Chondrocyte (in vitro differentiated cells): ENCODE results near the gene ADM2. TPM values are rescaled to one million over a fixed set of nuclear protein-coding genes. Genes with fewer than 3 reads are reported as not detected.
"Not testable (repeated sequence)": the region's sequence is repeated elsewhere in the genome, so short reads cannot be mapped to it uniquely, and the experiment has no call there.

Experiments
- DNase-seq: peaks from one replicate; pipeline ENCODE4 v3.0.0; 2021; ENCODE audit warnings: mixed read lengths, low spot score
- H3K27ac Mint-ChIP-seq: one replicate; pipeline ENCODE4 v1.8.0; 2021; ENCODE audit warnings: mild to moderate bottlenecking, moderate library complexity, mixed read lengths; ENCODE audit not compliant: unreplicated experiment
- H3K27me3 Mint-ChIP-seq: 2 replicates; pipeline ENCODE4 v1.8.0; 2021; ENCODE audit warnings: low read depth, mixed read lengths
- H3K36me3 Mint-ChIP-seq: 2 replicates; pipeline ENCODE4 v1.8.0; 2021; ENCODE audit warnings: low read depth, mixed read lengths
- H3K4me1 Mint-ChIP-seq: 2 replicates; pipeline ENCODE4 v1.8.0; 2021; ENCODE audit warnings: low read depth, mild to moderate bottlenecking, mixed read lengths
- H3K4me3 Mint-ChIP-seq: one replicate; pipeline ENCODE4 v1.8.0; 2021; ENCODE audit warnings: mild to moderate bottlenecking, moderate library complexity, mixed read lengths; ENCODE audit not compliant: unreplicated experiment
- H3K9me3 Mint-ChIP-seq: 2 replicates; pipeline ENCODE4 v1.8.0; 2021; ENCODE audit warnings: low read depth, mixed read lengths
- long read RNA-seq: library from polyadenylated mRNA; stranded (forward); transcript quantifications from one replicate; pipeline ENCODE4 v2.0.0, GENCODE V29; 2021
- total RNA-seq: library from RNA; stranded (reverse); gene quantifications from 3 replicates; pipeline ENCODE4 v1.2.1, GENCODE V29; 2021
- TF ChIP-seq, protein P1 (sequence below): fragments of 200-600 bp; sonication (generic); IDR thresholded peaks from 2 replicates; pipeline ENCODE4 v1.5.0; 2021; ENCODE audit warnings: antibody characterized with exemption, mild to moderate bottlenecking, moderate library complexity

ADM2 gene, protein sequence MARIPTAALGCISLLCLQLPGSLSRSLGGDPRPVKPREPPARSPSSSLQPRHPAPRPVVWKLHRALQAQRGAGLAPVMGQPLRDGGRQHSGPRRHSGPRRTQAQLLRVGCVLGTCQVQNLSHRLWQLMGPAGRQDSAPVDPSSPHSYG
- 1.5 to 46.5 TPM (median 46.5 TPM) in 3 replicates for total RNA-seq
- long read RNA-seq, full-length matches to known transcripts: 38 of 76 reads
- long read RNA-seq, partial matches to known transcripts: 36 of 76 reads
- long read RNA-seq, other reads (novel, unspliced or antisense): 2 of 76 reads

DNA sequence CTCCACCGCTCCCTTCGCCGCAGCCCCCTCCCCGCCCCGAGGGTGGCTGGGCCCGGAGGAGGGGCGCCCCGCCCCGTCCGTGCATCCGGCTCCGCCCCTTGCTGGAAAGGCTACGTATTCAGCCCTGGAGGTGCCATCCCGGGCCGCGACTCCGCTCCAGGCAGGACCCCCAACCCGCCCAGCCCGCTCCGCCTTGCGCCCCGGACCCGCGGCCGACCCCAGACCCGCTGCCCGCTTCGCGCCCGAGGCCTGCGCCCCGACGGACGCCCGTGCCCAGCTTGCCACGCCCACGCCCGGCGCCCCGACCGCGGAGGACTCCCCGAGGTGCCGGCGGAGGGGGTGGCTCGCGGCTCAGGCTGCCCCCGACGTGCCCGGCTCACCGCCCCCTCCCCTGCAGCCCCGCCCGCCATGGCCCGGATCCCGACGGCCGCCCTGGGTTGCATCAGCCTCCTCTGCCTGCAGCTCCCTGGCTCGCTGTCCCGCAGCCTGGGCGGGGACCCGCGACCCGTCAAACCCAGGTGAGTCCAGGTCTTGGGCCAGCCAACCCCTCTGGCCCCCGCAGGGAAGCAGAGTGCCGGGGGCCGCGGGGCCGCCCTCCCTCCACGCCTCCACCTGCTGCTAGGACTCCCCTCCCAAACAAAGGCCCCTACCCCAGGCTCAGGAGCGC is at the start of gene ADM2:
ADM2 (plus strand) TSS at position 104 of the 667 bp plus-strand sequence; CDS start at position 409, 305 bp downstream.
- Mint-ChIP-seq H3K36me3 (peaks cover 2% of the 10 kb centered on the region), H3K27ac (peak within 1 kb of the TSS; percentile 49), H3K4me1 (peaks cover 25% of the 10 kb centered on the region), H3K27me3 (no peaks in the 10 kb centered on the region), H3K9me3 (no peaks in the 10 kb centered on the region), H3K4me3 (peak within 1 kb of the TSS; percentile 77)
- TF ChIP-seq, protein P1, sequence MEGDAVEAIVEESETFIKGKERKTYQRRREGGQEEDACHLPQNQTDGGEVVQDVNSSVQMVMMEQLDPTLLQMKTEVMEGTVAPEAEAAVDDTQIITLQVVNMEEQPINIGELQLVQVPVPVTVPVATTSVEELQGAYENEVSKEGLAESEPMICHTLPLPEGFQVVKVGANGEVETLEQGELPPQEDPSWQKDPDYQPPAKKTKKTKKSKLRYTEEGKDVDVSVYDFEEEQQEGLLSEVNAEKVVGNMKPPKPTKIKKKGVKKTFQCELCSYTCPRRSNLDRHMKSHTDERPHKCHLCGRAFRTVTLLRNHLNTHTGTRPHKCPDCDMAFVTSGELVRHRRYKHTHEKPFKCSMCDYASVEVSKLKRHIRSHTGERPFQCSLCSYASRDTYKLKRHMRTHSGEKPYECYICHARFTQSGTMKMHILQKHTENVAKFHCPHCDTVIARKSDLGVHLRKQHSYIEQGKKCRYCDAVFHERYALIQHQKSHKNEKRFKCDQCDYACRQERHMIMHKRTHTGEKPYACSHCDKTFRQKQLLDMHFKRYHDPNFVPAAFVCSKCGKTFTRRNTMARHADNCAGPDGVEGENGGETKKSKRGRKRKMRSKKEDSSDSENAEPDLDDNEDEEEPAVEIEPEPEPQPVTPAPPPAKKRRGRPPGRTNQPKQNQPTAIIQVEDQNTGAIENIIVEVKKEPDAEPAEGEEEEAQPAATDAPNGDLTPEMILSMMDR: no peak
- DNase-seq: no peak

DNA sequence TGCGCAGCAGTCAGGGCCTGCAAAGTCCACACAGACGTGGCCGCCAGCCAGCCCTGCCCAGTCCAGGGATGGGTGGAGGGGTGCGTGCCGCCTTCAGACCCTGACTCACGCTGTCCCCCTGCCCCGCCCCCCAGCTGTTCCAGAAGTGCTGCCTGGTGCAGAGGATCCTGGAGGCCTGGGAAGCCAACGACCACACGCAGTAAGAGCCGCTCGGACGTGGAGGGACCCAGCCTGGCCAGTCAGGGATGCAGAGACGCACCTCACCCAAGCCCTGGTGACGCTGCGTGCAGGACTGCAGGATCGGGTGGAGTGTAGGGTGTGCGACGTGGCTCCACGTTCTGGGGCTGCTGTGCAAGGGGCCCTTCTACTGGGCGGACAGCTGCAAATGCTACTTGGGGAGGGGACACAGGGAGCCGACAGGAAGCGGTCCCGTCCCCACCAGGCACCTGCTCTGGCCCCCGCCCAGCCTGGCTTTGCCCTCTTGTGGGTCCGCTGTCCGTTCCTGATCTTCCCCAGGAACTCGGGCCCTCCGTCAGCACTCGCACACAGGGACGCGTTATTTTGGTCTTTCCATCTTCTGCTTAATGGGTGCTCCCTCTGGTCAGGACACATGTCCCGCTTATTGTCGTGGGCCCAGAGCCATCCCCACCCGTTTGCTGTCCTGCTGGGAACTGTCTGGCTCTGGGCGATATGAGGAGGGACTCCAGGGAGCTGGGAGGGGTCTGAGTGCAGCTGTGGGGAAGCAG is 49.0 kb upstream of the ADM2 start:
- TF ChIP-seq, protein P1: no peak
- DNase-seq: no peak
- H3K27me3 Mint-ChIP-seq: no peaks in the 10 kb centered on the region
- H3K4me1 Mint-ChIP-seq: no peaks in the 10 kb centered on the region
- H3K4me3 Mint-ChIP-seq: no peak overlapping the region
- H3K36me3 Mint-ChIP-seq: peaks cover 18% of the 10 kb centered on the region
- H3K27ac Mint-ChIP-seq: no peak overlapping the region
- no peaks in the 10 kb centered on the region for H3K9me3 Mint-ChIP-seq

DNA sequence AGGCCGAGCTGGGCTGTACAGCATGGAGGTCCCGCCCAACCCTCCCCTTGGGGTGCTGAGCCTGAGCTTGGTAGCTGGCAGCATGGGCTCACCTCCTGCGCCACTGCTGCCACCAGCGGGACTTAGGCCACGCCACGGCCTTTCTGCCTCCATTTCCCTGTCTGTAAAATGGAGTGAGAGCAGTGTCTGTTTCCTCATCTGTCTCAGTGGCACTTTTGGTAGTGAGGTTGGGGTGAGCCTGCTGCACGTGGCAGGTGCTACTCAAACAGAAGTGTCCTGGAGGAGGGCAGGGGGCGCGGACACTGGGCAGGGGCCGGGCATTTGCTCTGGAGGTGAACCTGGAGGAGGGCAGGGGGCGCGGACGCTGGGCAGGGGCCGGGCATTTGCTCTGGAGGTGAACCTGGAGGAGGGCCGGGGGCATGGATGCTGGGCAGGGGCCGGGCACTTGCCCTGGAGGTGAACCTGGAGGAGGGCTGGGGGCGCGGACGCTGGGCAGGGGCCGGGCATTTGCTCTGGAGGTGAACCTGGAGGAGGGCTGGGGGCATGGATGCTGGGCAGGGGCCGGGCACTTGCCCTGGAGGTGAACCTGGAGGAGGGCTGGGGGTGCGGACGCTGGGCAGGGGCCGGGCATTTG is 48.3 kb upstream of the ADM2 start:
- not testable (repeated sequence) for DNase-seq, H3K4me3 Mint-ChIP-seq, H3K27ac Mint-ChIP-seq, H3K27me3 Mint-ChIP-seq, H3K4me1 Mint-ChIP-seq, H3K9me3 Mint-ChIP-seq
- peaks cover 18% of the 10 kb centered on the region for H3K36me3 Mint-ChIP-seq

DNA sequence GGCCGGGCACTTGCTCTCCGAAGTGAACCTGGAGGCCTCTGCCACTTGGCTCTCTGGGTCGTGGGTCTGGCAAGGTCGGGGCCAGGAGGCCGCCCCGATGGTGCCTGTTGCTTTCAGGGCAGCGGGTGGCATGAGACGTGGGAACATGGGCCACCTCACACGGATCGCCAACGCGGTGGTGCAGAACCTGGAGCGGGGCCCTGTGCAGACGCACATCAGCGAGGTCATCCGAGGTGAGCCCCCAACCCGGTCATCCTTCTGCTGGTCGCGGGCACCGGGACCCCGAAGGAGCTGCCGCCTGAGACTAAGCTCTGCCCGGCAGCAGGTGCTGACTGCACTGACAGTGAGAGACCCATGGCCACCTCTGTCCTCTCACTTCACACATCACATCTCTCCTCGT is 46.5 kb upstream of the ADM2 start:
- TF ChIP-seq, protein P1: no peak
- Mint-ChIP-seq H3K27me3 (no peaks in the 10 kb centered on the region), H3K27ac (peak overlapping the region; percentile 2), H3K9me3 (no peaks in the 10 kb centered on the region), H3K4me1 (no peaks in the 10 kb centered on the region), H3K36me3 (peaks cover 11% of the 10 kb centered on the region), H3K4me3 (no peak overlapping the region)
- peak; percentile 88 for DNase-seq

DNA sequence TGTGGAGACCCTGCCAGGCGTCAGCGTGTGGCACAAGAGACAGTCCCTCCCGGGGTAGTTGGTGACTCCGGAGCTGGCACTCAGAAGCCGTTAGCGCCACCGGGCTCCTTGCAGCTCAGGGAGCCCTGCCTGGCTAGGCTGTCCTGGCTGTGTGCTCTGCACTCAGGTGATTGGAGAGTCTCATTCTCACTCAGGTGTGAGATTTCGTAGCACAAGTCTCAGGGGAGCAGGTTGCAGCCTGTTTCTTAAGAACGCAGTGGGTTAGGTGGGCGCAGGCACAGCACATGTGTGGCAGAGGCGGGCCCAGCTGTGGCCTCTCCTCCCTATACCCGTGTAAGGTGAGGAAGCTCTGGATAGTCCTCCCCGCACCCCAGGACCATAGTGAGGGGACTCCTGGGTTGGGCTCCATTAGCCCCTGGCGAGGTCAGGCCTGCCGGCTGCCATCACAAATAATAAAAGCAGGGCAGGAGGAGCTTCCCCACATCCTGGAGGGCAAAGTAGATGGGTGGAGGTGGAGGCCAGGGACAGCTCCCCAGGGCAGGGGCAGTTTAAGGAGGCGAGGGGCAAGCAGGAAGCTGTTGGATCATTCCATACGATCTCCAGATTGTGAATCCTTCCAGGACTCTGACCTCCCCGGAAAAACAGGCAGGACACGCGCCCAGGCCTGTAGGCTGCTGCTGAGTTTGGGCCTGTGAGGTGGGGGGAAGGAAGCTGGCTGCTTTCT is 45.9 kb upstream of the ADM2 start:
- no peak overlapping the region for H3K4me3 Mint-ChIP-seq
- peak overlapping the region; percentile 2 for H3K27ac Mint-ChIP-seq

More for the DNA sequence above, 45.9 kb upstream of the ADM2 start:
- no peaks in the 10 kb centered on the region for H3K4me1 Mint-ChIP-seq
- no peak for DNase-seq
- TF ChIP-seq, protein P1: no peak
- H3K36me3 Mint-ChIP-seq: peaks cover 11% of the 10 kb centered on the region
- no peaks in the 10 kb centered on the region for H3K9me3 Mint-ChIP-seq
- no peaks in the 10 kb centered on the region for H3K27me3 Mint-ChIP-seq
